H1 (cell line): ENCODE data around the gene SH2D4B. TPM values are rescaled to one million over a fixed set of nuclear protein-coding genes. Genes with fewer than 3 reads are reported as not detected.

ENCODE experiments used
- CTCF ChIA-PET: fragments of 300-600 bp; sonication (Branson Sonifier 250); formaldehyde crosslinking; loops from one replicate; lab custom pipeline; 2021; ENCODE audit not compliant: partially characterized antibody; lab: Charles Lee
- POLR2A ChIA-PET: fragments of 300-600 bp; sonication (Branson Sonifier 250); formaldehyde crosslinking; loops from one replicate; lab custom pipeline; 2021; ENCODE audit warnings: inconsistent platforms; ENCODE audit not compliant: partially characterized antibody; lab: Charles Lee
- DNase-seq, 2 experiments: peaks; one replicate each; pipeline versions ENCODE4 v3.0.0 to v3.0.0-alpha.2; 2010 to 2022; ENCODE audit warnings: low spot score in 2 of 2, low read depth in 1 of 2, mixed read lengths in 1 of 2
- FAIRE-seq: peaks from 2 replicates; lab custom pipeline; 2011; peaks lifted over from hg19 to GRCh38; lab: Jason Lieb, UNC
- H2AFZ ChIP-seq: 2 replicates; pipeline ENCODE4 v1.8.1; 2012; ENCODE audit warnings: low read length, inconsistent platforms
- H2AK5ac ChIP-seq: 2 replicates; pipeline ENCODE4 v1.6.1; 2013; ENCODE audit warnings: low read depth, low read length
- H2BK120ac ChIP-seq: replicated peaks from 2 replicates; pipeline ENCODE3; 2013; ENCODE audit warnings: low read depth, low read length, inconsistent platforms
- H2BK12ac ChIP-seq: 2 replicates; pipeline ENCODE4 v1.6.1; 2013; ENCODE audit warnings: low read depth, low read length
- H2BK15ac ChIP-seq: 2 replicates; pipeline ENCODE4 v1.6.1; 2013; ENCODE audit warnings: low read length
- H2BK20ac ChIP-seq: 2 replicates; pipeline ENCODE4 v1.6.1; 2013; ENCODE audit warnings: low read length
- H2BK5ac ChIP-seq: 2 replicates; pipeline ENCODE4 v1.6.1; 2013; ENCODE audit warnings: low read depth, low read length
- H3K14ac ChIP-seq: 2 replicates; pipeline ENCODE4 v1.6.1; 2013; ENCODE audit warnings: inconsistent platforms; ENCODE audit not compliant: insufficient read length
- H3K18ac ChIP-seq: 2 replicates; pipeline ENCODE4 v1.6.1; 2013; ENCODE audit warnings: low read length; ENCODE audit errors: extremely low read depth
- H3K23ac ChIP-seq: 2 replicates; pipeline ENCODE4 v1.6.1; 2013; ENCODE audit warnings: inconsistent platforms; ENCODE audit not compliant: insufficient read length
- H3K23me2 ChIP-seq: 2 replicates; pipeline ENCODE4 v1.6.1; 2013; ENCODE audit warnings: low read depth, low read length
- H3K27ac ChIP-seq: 2 replicates; pipeline ENCODE4 v1.6.1; 2011; ENCODE audit warnings: low read depth, low read length, inconsistent platforms
- H3K27me3 ChIP-seq, 4 experiments: replicated peaks in 1 of 4; 1 replicate in 1 of 4; 2 replicates in 3 of 4; pipeline versions ENCODE4 v1.6.1 to v1.8.1; 2011 to 2013; ENCODE audit warnings: low read length in 3 of 4, mild to moderate bottlenecking in 3 of 4, inconsistent platforms in 2 of 4, mixed read lengths in 2 of 4, moderate library complexity in 1 of 4; ENCODE audit not compliant: control insufficient read depth in 3 of 4, insufficient read depth in 3 of 4; ENCODE audit errors: extremely low read depth in 1 of 4
- H3K36me3 ChIP-seq, 4 experiments: 2 replicates each; pipeline versions ENCODE4 v1.6.1 to v1.8.1; 2011 to 2013; ENCODE audit warnings: mild to moderate bottlenecking in 4 of 4, low read length in 3 of 4, moderate library complexity in 2 of 4, control low read depth in 1 of 4, inconsistent platforms in 1 of 4; ENCODE audit not compliant: insufficient read depth in 4 of 4, control insufficient read depth in 2 of 4
- H3K4ac ChIP-seq: replicated peaks from 2 replicates; pipeline ENCODE3; 2013; ENCODE audit warnings: low read length, low read depth, mixed read lengths, inconsistent platforms; ENCODE audit not compliant: insufficient read length
- H3K4me1 ChIP-seq, 4 experiments: replicated peaks in 1 of 4; 1 replicate in 1 of 4; 2 replicates in 3 of 4; pipeline versions ENCODE4 v1.6.1 to v1.8.1; 2011 to 2013; ENCODE audit warnings: low read length in 3 of 4, inconsistent platforms in 2 of 4, mixed read lengths in 1 of 4; ENCODE audit not compliant: insufficient read depth in 4 of 4, control insufficient read depth in 3 of 4
- H3K4me2 ChIP-seq, 2 experiments: 2 replicates each; pipeline versions ENCODE4 v1.6.1 to v1.8.1; 2011 to 2013; ENCODE audit warnings: low read depth in 2 of 2, low read length in 2 of 2, control low read depth in 1 of 2, inconsistent platforms in 1 of 2, mild to moderate bottlenecking in 1 of 2; ENCODE audit not compliant: insufficient read depth in 1 of 2
- H3K4me3 ChIP-seq, 4 experiments: fragments of 200-600, 300-600 bp in 1 of 4; sonication (generic), shearing (Covaris generic), sonication (Bioruptor Twin) in 1 of 4; 2 replicates each; pipeline versions ENCODE4 v1.5.1 to v1.8.1; 2011 to 2016; ENCODE audit warnings: low read length in 4 of 4, low read depth in 3 of 4, control low read depth in 2 of 4, inconsistent platforms in 2 of 4, mild to moderate bottlenecking in 2 of 4, mixed read lengths in 1 of 4, moderate library complexity in 1 of 4; ENCODE audit not compliant: insufficient read depth in 2 of 4; ENCODE audit errors: extremely low read depth in 1 of 4
- H3K56ac ChIP-seq: replicated peaks from 2 replicates; pipeline ENCODE3; 2013; ENCODE audit warnings: low read depth, mild to moderate bottlenecking, mixed read lengths, low read length, inconsistent platforms; ENCODE audit not compliant: insufficient read length
- H3K79me1 ChIP-seq: 2 replicates; pipeline ENCODE4 v1.6.1; 2013; ENCODE audit warnings: low read depth, low read length, control low read depth
- H3K79me2 ChIP-seq, 2 experiments: 2 replicates each; pipeline versions ENCODE4 v1.6.1 to v1.8.1; 2012 to 2013; ENCODE audit warnings: low read length in 2 of 2, mild to moderate bottlenecking in 2 of 2, inconsistent platforms in 1 of 2; ENCODE audit not compliant: insufficient read depth in 2 of 2, control insufficient read depth in 1 of 2
- H3K9ac ChIP-seq, 4 experiments: replicated peaks in 1 of 4; 1 replicate in 1 of 4; 2 replicates in 3 of 4; pipeline versions ENCODE4 v1.6.1 to v1.8.1; 2011 to 2013; ENCODE audit warnings: low read depth in 3 of 4, low read length in 3 of 4, control low read depth in 2 of 4, mild to moderate bottlenecking in 2 of 4, moderate library complexity in 2 of 4, inconsistent platforms in 1 of 4; ENCODE audit errors: extremely low read depth in 1 of 4
- H3K9me3 ChIP-seq, 2 experiments: 2 replicates each; pipeline versions ENCODE4 v1.6.1 to v1.8.1; 2012 to 2013; ENCODE audit warnings: mild to moderate bottlenecking in 2 of 2, moderate library complexity in 2 of 2, control low read depth in 1 of 2, inconsistent platforms in 1 of 2, low read depth in 1 of 2, low read length in 1 of 2, mixed read lengths in 1 of 2; ENCODE audit not compliant: insufficient read depth in 2 of 2
- H4K20me1 ChIP-seq, 2 experiments: replicated peaks in 1 of 2; 2 replicates each; pipeline versions ENCODE3 to v1.8.1; 2011 to 2013; ENCODE audit warnings: inconsistent platforms in 2 of 2, low read length in 2 of 2, mild to moderate bottlenecking in 1 of 2; ENCODE audit not compliant: insufficient read depth in 2 of 2, control insufficient read depth in 1 of 2
- H4K5ac ChIP-seq: 2 replicates; pipeline ENCODE4 v1.6.1; 2013; ENCODE audit warnings: low read length, low read depth, mixed read lengths, inconsistent platforms; ENCODE audit not compliant: insufficient read length
- H4K8ac ChIP-seq: 2 replicates; pipeline ENCODE4 v1.8.0; 2013; ENCODE audit warnings: mild to moderate bottlenecking, moderate library complexity, low read length, inconsistent platforms; ENCODE audit not compliant: insufficient read depth; ENCODE audit errors: extremely low read depth
- H4K91ac ChIP-seq: replicated peaks from 2 replicates; pipeline ENCODE3; 2013; ENCODE audit warnings: low read length, mixed read lengths, inconsistent platforms; ENCODE audit not compliant: insufficient read length
- CREB1 ChIP-seq: IDR thresholded peaks from 2 replicates; pipeline ENCODE4 v1.6.1; 2012; ENCODE audit warnings: inconsistent platforms
- CTBP2 ChIP-seq: IDR thresholded peaks from 2 replicates; pipeline ENCODE4 v1.7.0; 2011; ENCODE audit warnings: borderline replicate concordance, mild to moderate bottlenecking, moderate library complexity, mixed read lengths, low read length; ENCODE audit not compliant: insufficient read depth, insufficient read length
- EZH2 ChIP-seq: fragments of 200-600 bp; sonication (generic); IDR thresholded peaks from 2 replicates; pipeline ENCODE4 v1.7.1; 2012; ENCODE audit warnings: low read depth, mild to moderate bottlenecking, moderate library complexity, low read length, inconsistent platforms; ENCODE audit not compliant: severe bottlenecking
- GABPA ChIP-seq: IDR thresholded peaks from 2 replicates; pipeline ENCODE4 v1.6.1; 2011; ENCODE audit warnings: mild to moderate bottlenecking, low read length, moderate library complexity, borderline replicate concordance; ENCODE audit not compliant: insufficient read depth
- JUN ChIP-seq: IDR thresholded peaks from 2 replicates; pipeline ENCODE4 v1.6.1; 2011; ENCODE audit warnings: low read depth, mild to moderate bottlenecking, improper control_type of control experiment, low read length
- KDM5A ChIP-seq: fragments of 200-600 bp; IDR thresholded peaks from 2 replicates; pipeline ENCODE4 v1.7.1; 2012; ENCODE audit warnings: mild to moderate bottlenecking, low read length, inconsistent platforms, mixed read lengths
- RAD21 ChIP-seq, 2 experiments: IDR thresholded peaks in 1 of 2; conservative IDR thresholded peaks in 1 of 2; 2 replicates each; pipeline ENCODE4 v1.6.1; 2011; ENCODE audit warnings: low read depth in 2 of 2, low read length in 2 of 2, improper control_type of control experiment in 1 of 2, inconsistent platforms in 1 of 2, mild to moderate bottlenecking in 1 of 2, moderate library complexity in 1 of 2
- SP2 ChIP-seq: IDR thresholded peaks from 2 replicates; pipeline ENCODE4 v1.6.1; 2012; ENCODE audit warnings: mild to moderate bottlenecking, low read length, inconsistent platforms
- YY1 ChIP-seq: IDR thresholded peaks from 2 replicates; pipeline ENCODE4 v1.6.1; 2011; ENCODE audit warnings: low read depth, mild to moderate bottlenecking, low read length
- WGBS, 2 experiments: shearing (Covaris generic) in 1 of 2; methylation state at CpG; one replicate each; pipeline versions ENCODE4 v1.1.6 to v1.1.7; 2013 to 2015; ENCODE audit warnings: low lambda C conversion rate in 2 of 2, mixed read lengths in 2 of 2, inconsistent platforms in 1 of 2, low coverage in 1 of 2, missing lambda C conversion rate in 1 of 2; ENCODE audit not compliant: insufficient replicate concordance in 2 of 2, insufficient coverage in 1 of 2, insufficient read length in 1 of 2; ENCODE audit errors: extremely low coverage in 1 of 2, missing lambda C conversion rate in 1 of 2; 5-methylcytosine and 5-hydroxymethylcytosine counted together
- polyA plus RNA-seq, 7 experiments: library from polyadenylated mRNA; depleted of rRNA in 3 of 7; stranded (reverse) in 5 of 7; unstranded in 2 of 7; fragments of >200 nt in 5 of 7; fragments of 200-250 nt in 2 of 7; gene quantifications; 1 replicate in 5 of 7; 2 replicates in 1 of 7; 4 replicates in 1 of 7; pipeline versions ENCODE4 v1.2.1 to v1.2.3, GENCODE V29; 2011 to 2013; ENCODE audit warnings: missing spikeins in 2 of 7, mixed read lengths in 2 of 7
- total RNA-seq: library from RNA; stranded (reverse); fragmentation: NEBNext Ultra II Directional; extraction: Animal tissue kit (Norgen Biotek cat#: 25700); gene quantifications from 2 replicates; pipeline ENCODE4 v1.2.1, GENCODE V29; 2021
- TF ChIP-seq, protein P1 (sequence below): IDR thresholded peaks from 2 replicates; pipeline ENCODE4 v1.6.1; 2011; ENCODE audit warnings: low read depth, mild to moderate bottlenecking, low read length; ENCODE audit not compliant: insufficient read depth
- TF ChIP-seq, protein P2 (sequence below): IDR thresholded peaks from 2 replicates; pipeline ENCODE4 v1.6.1; 2012; ENCODE audit warnings: inconsistent platforms

SH2D4B gene
- total and polyA plus RNA-seq, 2 of the 8 experiments (the other 6 are each of a cell fraction or from before 2014, with no cell fraction given), result 0.06 to 0.13 TPM

DNA sequence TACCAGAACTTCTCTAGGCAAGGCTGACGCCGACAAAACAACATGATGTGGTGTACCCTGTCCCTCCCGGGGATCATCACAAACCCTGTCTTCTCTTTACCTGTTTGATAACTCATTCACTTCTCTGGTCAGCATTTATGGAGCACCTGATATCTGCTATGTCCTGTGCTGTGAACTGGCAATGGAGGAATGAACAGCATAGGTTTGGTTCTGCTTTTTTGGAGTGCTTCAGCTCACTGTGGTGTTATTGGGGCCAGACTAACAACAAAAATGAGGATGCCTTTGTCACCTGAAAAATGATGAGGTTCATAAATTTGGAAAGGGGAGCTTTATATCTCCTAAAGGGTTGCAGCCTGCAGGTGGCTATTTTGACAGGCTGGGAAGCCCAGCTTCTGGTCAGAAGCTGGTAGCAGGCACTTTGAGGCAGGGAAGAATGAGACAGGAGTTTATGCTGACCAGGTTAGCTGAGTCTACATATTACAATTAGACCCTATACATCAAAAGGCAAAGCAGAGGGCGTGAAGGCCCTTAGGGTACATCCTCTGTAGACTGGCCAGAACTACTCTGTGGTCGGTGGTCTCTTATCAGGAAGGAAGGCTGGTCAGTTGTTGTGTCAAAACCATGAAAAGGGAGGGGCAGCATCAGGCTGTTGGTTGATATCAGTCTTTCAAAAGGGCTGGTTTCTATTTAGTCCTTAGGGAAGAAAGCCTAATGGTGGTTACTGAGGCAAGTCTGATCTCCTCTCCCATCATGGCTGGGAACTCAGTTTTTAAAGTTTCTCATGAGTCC, 42.3 kb downstream of the SH2D4B start:
- no peak overlapping the region for H3K4me2 ChIP-seq
- no peak overlapping the region for H3K56ac ChIP-seq
- FAIRE-seq (no peak), DNase-seq (no peak)
- 92% methylated on average over 5 of the region's 5 CpGs; no CpG with 5 or more reads in 1 of the 2 experiments for WGBS, 2 experiments
- no peak overlapping the region for H3K14ac ChIP-seq
- ChIA-PET CTCF (interaction anchor here (1.0 to 2.0 kb wide), 4 partner anchors 9 to 135 kb away, joined by 3 to 6 read pairs (median 6); no protein-coding TSS in a partner anchor), POLR2A (no interaction called here)
- H3K4me3 ChIP-seq, result no peak overlapping the region
- no peak overlapping the region for H2BK120ac ChIP-seq
- no peaks in the 10 kb centered on the region for H3K4me1 ChIP-seq
- H3K27ac ChIP-seq, result no peak overlapping the region
- no peaks in the 10 kb centered on the region for H3K79me2 ChIP-seq
- no peak overlapping the region for H4K8ac ChIP-seq
- H3K79me1 ChIP-seq, result no peaks in the 10 kb centered on the region
- H3K9me3 ChIP-seq, result no peaks in the 10 kb centered on the region
- no peak overlapping the region for H2BK12ac ChIP-seq
- no peak overlapping the region for H2AFZ ChIP-seq
- H4K20me1 ChIP-seq, result no peaks in the 10 kb centered on the region
- no peak overlapping the region for H4K5ac ChIP-seq
- H4K91ac ChIP-seq, result no peak overlapping the region
- no peak overlapping the region for H3K18ac ChIP-seq
- H3K27me3 ChIP-seq, result no peaks in the 10 kb centered on the region; a peak in 1 of 7 replicates
- H3K9ac ChIP-seq, result no peak overlapping the region
- no peaks in the 10 kb centered on the region for H3K23me2 ChIP-seq
- H3K4ac ChIP-seq, result no peak overlapping the region
- H2BK20ac ChIP-seq, result no peak overlapping the region
- no peak overlapping the region for H2BK15ac ChIP-seq
- H3K36me3 ChIP-seq, result no peaks in the 10 kb centered on the region
- no peak overlapping the region for H2AK5ac ChIP-seq
- H3K23ac ChIP-seq, result no peak overlapping the region
- no peak overlapping the region for H2BK5ac ChIP-seq
- TF ChIP-seq JUN (no peak), CREB1 (no peak), GABPA (no peak), KDM5A (no peak), SP2 (no peak), EZH2 (no peak), RAD21 (IDR thresholded peaks at IDR 0.05 in 1 of 2, conservative IDR thresholded peaks at IDR 0.05 in 1 of 2; ENCODE audit: low read depth in 2 of 2, low read length in 2 of 2) (no peak), CTBP2 (no peak), YY1 (no peak)
- TF ChIP-seq, protein P1, sequence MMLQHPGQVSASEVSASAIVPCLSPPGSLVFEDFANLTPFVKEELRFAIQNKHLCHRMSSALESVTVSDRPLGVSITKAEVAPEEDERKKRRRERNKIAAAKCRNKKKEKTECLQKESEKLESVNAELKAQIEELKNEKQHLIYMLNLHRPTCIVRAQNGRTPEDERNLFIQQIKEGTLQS, result no peak
- TF ChIP-seq, protein P2, sequence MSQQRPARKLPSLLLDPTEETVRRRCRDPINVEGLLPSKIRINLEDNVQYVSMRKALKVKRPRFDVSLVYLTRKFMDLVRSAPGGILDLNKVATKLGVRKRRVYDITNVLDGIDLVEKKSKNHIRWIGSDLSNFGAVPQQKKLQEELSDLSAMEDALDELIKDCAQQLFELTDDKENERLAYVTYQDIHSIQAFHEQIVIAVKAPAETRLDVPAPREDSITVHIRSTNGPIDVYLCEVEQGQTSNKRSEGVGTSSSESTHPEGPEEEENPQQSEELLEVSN, result no peak
